ENCODE data around the gene LIF.
A peak's percentile ranks its signal among the peaks of the same experiment; 100 is the strongest.

LIF gene

GRCh38 chr22:30284666-30285065 is 38.1 kb upstream of the LIF start:
- FAIRE-seq (no peak), DNase-seq (ENCODE audit: low spot score) (no peak)

GRCh38 chr22:30284172-30284571 is 37.6 kb upstream of the LIF start:
- DNase-seq (ENCODE audit: low spot score) (no peak), FAIRE-seq (no peak)

DNA sequence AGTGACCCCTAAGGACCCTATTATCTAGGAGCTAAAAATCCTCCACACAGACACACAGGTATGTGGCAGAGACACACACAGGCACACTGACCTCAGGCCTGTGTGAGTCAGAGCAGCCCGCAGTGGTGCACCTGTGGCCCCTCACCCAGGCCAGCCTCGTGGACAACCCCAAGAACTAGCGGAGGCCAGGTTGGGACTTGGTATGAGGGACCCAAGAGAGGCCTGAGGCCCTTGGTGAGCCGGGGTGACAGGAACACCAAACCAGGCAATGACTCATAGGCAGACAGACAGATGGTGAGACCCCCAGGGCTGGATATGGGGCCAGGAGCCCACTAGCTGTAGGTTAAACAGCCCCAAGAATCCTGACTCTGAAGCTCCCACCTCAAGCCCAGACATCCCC is 36.8 kb upstream of the LIF start:
- FAIRE-seq = no peak
- no peak for DNase-seq (ENCODE audit: low spot score)

- FAIRE-seq (no peak), DNase-seq (ENCODE audit: low spot score) (no peak)
These were observed 36.1 kb upstream of the LIF start for GRCh38 chr22:30282616-30283046.

- DNase-seq (ENCODE audit: low spot score) (no peak), FAIRE-seq (no peak)
These were observed 33.9 kb upstream of the LIF start for GRCh38 chr22:30280505-30280904.

GRCh38 chr22:30279932-30280331 is 33.4 kb upstream of the LIF start:
- no peak for FAIRE-seq
- no peak for DNase-seq (ENCODE audit: low spot score)

GRCh38 chr22:30279046-30279788 is 32.7 kb upstream of the LIF start:
- no peak for DNase-seq (ENCODE audit: low spot score)

GRCh38 chr22:30277547-30278344 is 31.2 kb upstream of the LIF start:
- FAIRE-seq (peak; percentile 50), DNase-seq (ENCODE audit: low spot score) (peak; percentile 45)

More at GRCh38 chr22:30279046-30279788, 32.7 kb upstream of the LIF start:
- no peak for FAIRE-seq

DNA sequence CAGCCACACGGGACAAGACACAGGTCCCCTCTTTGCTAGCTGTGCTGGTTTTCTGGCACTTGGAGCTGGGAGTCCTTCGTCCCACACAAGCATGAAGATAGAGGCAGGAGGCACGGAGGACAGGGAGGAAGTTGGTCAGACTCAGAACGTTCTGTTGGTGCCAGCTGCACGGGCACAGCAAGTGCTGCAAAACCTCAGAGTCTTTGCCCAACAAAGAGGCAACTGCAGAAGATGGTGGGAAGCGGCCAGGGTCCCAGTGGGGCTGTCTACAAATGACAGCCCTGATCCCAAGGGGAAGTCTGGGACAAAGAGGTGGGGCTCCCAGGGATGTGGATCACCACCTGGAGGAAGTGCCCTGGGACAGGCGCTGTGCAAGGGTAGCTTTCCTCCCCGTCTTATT is 29.5 kb upstream of the LIF start:
- DNase-seq (ENCODE audit: low spot score) (no peak), FAIRE-seq (no peak)

- no peak for FAIRE-seq
- DNase-seq (ENCODE audit: low spot score) = no peak
These were observed 29.1 kb upstream of the LIF start for GRCh38 chr22:30275625-30276024.

DNA sequence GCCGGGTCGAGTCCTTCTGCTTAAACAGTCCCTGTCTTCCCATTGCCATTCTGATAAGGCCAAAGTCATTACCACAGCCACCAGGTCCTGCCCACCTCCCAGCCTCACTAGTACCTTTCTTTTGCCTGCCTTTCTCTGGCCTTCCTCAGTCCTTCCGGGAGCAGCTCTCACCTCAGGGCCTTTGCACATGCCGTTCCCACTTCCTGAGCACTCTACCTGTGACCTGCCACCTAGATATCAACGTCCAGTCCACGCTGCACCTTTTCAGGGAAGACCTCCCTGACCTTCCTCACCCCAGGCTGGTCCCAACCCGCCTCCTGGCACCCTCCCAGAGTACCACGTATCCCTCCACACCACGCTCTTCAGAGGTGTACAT is 27.9 kb upstream of the LIF start:
- FAIRE-seq = no peak
- no peak for DNase-seq (ENCODE audit: low spot score)

DNA sequence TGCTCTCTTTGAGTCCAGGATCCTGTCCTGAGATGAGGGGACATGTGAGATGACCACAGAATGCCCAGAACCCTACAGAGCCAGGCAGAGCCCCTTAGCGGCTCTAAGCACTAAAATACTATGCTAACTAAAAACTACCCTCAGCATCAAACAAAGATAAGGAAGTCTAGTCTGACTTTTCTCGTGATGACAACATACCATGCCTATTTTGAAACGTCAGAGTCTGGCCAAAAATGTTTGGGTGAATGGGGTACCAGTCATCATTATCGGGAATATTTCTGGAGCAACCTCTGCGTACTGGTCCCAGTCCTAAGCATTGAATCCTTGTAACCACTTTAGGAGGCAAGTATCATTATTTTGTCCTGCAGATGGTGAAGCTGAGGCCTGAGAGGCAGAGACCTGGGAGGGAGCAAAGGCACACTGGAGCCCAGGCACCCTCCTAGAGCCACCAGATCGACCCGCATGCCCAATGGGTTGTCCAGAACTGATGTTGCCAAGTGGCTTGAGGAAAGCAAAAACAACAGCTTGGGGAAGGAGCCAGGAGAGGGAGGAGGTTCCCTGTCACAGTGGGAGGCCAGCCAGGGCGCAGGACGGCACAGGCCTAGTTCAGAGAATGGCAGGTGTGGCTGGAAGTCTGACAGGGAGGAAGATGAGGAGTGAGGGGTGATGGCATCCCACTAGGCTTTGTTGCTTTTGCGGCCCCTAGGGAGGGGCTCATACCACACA is 27.3 kb upstream of the LIF start:
- DNase-seq (ENCODE audit: low spot score) = no peak
- FAIRE-seq = no peak

DNA sequence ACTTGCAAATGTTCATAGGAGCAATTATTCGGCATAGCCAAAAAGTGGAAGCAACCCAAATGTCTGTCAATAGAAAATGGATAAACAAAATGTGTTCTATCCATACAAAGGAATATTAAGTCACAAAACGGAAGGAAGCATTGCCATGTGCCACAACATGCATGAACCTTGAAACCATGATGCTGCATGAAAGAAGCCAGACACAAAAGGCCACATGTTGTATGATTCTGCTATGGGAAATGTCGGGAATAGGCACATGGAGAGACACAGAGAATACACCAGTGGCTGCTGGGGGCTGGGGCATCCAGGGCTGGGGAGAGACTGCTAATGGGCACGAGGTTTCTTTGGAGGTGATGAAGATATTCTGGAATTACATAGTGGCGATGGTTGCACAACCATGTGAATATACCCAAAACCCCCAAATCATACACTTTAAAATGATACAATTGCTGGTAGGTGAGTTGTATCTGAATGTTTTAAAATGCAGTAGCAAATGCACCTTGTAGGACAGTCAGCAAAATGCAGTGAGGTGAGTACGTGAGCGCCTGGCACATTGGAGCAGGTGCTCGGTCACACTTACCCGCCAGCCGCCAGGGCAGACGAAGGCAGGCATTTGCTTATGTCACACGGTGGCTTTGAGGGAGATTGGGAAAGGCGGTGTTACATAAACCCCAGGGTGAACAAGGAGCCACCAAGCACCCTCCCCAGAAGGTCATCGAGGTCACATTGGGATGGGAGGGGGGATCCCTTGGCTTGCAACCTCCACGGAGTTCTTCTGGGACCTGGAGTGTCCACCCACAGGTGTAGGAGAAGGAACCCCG is 26.4 kb upstream of the LIF start:
- no peak for FAIRE-seq
- no peak for DNase-seq (ENCODE audit: low spot score)

GRCh38 chr22:30270832-30271231 is 24.3 kb upstream of the LIF start:
- DNase-seq (ENCODE audit: low spot score) (peak; percentile 42), FAIRE-seq (no peak)

DNA sequence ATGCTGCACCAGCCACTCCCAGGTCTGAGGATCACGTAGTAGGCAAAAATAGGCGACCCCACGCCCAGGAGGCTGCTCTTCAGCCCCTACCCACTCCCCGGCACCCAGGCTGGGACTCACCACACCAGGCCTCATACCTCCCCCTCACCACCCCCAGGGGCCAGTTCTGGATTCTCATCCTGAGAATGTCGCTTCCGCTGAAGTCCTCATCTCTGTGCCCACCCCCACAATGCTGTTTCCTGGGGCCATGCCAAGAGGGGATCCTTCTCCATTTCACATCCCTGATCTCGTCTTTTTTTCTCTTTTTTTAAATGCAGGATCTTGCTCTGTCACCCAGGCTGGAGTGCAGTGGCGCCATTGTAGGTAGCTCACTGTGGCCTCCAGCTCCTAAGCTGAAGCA is 21.8 kb upstream of the LIF start:
- FAIRE-seq (no peak), DNase-seq (ENCODE audit: low spot score) (no peak)

DNA sequence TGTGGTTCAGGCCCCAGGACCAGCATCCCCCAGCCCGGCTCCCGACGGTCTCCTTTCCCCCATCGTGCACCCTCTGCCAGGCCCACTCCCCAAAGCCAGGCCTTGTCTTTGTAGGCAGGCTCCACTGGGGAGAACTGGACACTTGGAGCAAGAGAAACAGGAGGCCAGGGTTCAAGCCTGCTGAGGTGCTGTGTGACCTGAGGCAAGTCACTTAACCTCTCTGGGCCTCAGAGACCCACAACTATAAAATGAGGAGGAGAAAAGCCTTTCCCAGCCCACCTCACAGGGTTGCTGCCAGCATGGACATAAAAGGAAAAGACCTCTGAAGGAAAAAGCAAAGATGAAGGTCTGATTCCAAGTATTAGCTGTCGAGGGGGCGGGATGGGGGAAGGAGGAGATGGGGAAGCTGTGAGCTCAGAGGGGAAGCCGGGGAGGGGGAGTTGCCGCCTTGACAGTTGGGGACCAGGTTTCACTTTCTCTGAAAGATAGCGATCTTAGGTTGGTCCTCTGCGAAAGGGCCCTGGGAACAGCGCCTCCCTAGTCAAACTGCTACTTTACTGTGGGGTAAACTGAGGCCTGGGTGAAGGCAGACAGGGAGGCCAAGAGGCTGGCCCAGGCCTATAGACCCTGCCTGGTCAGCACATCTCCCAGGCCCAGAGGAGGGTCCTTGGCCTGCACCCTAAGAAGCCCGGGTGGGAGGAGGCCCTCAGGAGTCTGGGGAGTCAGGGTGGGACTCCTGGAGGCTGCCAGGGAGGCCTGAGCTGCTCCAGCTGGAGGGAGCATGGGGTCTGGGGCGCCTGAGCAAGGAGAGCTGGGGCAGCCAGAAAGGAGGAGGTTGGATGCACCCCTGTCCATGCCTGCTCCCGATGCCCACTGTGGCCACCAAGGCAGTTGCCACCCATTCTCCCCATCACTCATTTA is 21.1 kb upstream of the LIF start:
- FAIRE-seq (no peak), DNase-seq (ENCODE audit: low spot score) (no peak)

DNA sequence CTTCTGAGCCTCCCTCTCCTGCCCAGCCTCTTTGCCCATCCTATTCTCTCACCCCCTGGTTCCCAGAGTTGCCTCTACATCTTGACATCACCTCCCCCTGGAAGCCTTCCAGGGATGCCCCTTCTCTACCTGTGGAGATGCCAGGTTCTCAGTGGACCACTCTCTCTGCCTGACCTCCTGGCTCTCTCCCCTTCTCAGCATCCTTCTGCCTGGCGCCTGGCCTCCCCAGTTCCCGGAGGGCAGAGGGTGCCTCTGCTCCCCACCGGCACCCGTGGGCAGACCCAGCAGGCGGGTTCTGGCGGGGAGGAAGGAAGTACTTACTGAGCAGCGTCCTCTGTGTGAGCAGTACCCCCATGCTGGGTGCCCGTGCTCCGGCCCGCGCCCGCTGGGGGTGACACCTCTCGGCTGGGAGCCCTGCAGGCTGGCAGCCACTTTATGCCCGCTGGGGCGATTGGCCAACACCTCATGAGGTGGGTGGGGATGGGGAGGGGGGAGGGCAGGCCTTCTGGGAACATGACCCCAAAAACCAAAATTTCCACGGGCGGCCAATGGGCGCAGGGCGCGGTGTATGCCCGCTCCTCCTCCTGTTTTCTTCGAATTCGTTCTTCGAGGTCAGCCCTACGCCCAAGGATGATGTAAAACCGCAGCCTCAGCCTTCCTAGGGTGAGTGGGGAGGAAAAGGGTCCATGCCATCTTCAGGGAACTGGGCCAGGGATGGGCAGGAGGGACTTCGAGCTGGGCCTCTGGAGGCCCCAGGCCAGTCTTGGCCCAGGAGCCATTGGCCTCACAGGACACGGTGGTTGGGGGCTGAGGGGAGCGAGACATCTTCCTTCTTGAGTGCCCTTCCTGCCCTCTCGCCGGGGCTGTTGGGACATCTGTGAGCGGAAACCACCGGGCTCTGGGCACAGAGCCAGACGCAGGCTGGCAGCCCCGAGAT is 20.2 kb upstream of the LIF start, which contains the start of gene OSM:
Gene OSM, minus strand, starts transcription at position 407 of the 937 bp plus-strand sequence. Its CDS starts 52 bp downstream, at position 355.
- FAIRE-seq = no peak
- DNase-seq (ENCODE audit: low spot score) = no peak

DNA sequence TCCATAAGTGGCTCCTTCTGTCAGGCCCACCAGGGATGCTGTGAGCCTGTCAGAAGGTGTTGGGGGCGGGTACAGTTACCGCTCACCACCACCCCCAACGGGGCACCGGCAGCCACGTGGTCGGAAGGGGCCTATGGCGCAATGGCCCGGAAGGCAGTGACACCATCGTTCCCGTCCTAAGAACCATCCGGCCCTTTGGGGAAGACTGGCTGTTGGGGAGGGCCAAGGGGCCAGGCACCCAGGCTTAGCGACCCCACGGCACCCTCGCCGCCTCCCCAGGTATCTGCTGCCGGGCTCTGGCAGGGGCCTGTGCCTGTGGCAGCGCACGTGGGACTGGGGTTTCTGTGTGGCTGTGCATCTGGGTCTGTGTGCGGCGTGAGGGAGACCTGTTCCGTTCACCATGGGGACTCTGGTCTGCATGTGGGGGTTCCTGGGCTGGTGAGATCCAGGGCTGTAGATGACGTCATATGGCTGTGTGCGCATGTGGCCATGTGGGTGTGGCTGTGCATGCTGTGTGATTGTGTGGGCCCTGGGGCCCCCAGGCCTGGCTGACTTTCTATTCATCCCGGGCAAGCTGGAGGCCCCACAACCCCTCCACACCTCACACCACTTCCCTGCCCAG is 19.4 kb upstream of the LIF start:
- DNase-seq (ENCODE audit: low spot score) (no peak), FAIRE-seq (no peak)
